ENCODE measurements around the gene SPAG16. TPM values are rescaled to one million over a fixed set of nuclear protein-coding genes. Genes with fewer than 3 reads are reported as not detected.

Gene SPAG16
- total and polyA plus RNA-seq, 2 of the 13 experiments (the other 11 are each of a cell fraction or from before 2014, with no cell fraction given): 9.6 to 26.5 TPM

- DNase-seq (ENCODE audit: low spot score): no peak
- WGBS (ENCODE audit: low lambda C conversion rate): 2% methylated on average over 3 of the region's 3 CpGs
- Histone ChIP-seq H3K79me2 (ENCODE audit: insufficient read depth, low read length) (no peaks in the 10 kb centered on the region), H3K36me3 (replicated peaks in 1 of 2; ENCODE audit: control insufficient read depth in 1 of 2, insufficient read depth in 2 of 2, low read length in 2 of 2) (no peaks in the 10 kb centered on the region), H3K9ac (ENCODE audit: insufficient read depth, low read depth, low read length) (no peak overlapping the region), H3K4me2 (ENCODE audit: low read depth, low read length) (no peak overlapping the region), H3K27me3 (ENCODE audit: control insufficient read depth in 1 of 2, insufficient read depth in 2 of 2, low read length in 2 of 2) (no peaks in the 10 kb centered on the region), H3K4me3 (replicated peaks in 1 of 3; ENCODE audit: insufficient read depth in 1 of 3, low read depth in 2 of 3, low read length in 3 of 3) (no peak overlapping the region), H4K20me1 (ENCODE audit: insufficient read depth, low read length) (no peaks in the 10 kb centered on the region), H3K4me1 (ENCODE audit: insufficient read depth, low read length) (no peaks in the 10 kb centered on the region), H2AFZ (ENCODE audit: low read length) (no peak overlapping the region), H3K27ac (ENCODE audit: extremely low read length, insufficient read depth, low read length) (no peak overlapping the region), H3K9me3 (ENCODE audit: low read length) (no peaks in the 10 kb centered on the region)
- no TSS peak for BruUV-seq (replicated peaks)
- ChIA-PET CTCF (ENCODE audit: low intra/inter-chr PET ratio, low total read pairs) (no interaction called here), POLR2A (no interaction called here)
- in situ Hi-C loops (cut with HindIII; ENCODE audit: extremely low pct_ligation_motif_present, low pct_unique_long_range_greater_than_20kb): no loop called here
- intact Hi-C loops (cut with micrococcal nuclease; ENCODE audit: unreplicated experiment): no loop called here
- no peak for ATAC-seq
- no peak for FAIRE-seq
- no peak for TF ChIP-seq ZNF549 (CRISPR knock-in tag; IDR thresholded peaks at IDR 0.05)
- TF ChIP-seq ZSCAN20 (CRISPR knock-in tag; IDR thresholded peaks at IDR 0.05; ENCODE audit: borderline replicate concordance): no peak
- TF ChIP-seq ZNF619 (CRISPR knock-in tag; IDR thresholded peaks at IDR 0.05): no peak
- TF ChIP-seq, protein P1, sequence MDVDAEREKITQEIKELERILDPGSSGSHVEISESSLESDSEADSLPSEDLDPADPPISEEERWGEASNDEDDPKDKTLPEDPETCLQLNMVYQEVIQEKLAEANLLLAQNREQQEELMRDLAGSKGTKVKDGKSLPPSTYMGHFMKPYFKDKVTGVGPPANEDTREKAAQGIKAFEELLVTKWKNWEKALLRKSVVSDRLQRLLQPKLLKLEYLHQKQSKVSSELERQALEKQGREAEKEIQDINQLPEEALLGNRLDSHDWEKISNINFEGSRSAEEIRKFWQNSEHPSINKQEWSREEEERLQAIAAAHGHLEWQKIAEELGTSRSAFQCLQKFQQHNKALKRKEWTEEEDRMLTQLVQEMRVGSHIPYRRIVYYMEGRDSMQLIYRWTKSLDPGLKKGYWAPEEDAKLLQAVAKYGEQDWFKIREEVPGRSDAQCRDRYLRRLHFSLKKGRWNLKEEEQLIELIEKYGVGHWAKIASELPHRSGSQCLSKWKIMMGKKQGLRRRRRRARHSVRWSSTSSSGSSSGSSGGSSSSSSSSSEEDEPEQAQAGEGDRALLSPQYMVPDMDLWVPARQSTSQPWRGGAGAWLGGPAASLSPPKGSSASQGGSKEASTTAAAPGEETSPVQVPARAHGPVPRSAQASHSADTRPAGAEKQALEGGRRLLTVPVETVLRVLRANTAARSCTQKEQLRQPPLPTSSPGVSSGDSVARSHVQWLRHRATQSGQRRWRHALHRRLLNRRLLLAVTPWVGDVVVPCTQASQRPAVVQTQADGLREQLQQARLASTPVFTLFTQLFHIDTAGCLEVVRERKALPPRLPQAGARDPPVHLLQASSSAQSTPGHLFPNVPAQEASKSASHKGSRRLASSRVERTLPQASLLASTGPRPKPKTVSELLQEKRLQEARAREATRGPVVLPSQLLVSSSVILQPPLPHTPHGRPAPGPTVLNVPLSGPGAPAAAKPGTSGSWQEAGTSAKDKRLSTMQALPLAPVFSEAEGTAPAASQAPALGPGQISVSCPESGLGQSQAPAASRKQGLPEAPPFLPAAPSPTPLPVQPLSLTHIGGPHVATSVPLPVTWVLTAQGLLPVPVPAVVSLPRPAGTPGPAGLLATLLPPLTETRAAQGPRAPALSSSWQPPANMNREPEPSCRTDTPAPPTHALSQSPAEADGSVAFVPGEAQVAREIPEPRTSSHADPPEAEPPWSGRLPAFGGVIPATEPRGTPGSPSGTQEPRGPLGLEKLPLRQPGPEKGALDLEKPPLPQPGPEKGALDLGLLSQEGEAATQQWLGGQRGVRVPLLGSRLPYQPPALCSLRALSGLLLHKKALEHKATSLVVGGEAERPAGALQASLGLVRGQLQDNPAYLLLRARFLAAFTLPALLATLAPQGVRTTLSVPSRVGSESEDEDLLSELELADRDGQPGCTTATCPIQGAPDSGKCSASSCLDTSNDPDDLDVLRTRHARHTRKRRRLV (CRISPR knock-in tag; IDR thresholded peaks at IDR 0.05): no peak
- no peak for TF ChIP-seq ATF7-NPFF (CRISPR knock-in tag; IDR thresholded peaks at IDR 0.05; ENCODE audit: low read depth)
- TF ChIP-seq ZNF367 (CRISPR knock-in tag; IDR thresholded peaks at IDR 0.05; ENCODE audit: borderline replicate concordance): no peak
- no peak for TF ChIP-seq ATM (IDR thresholded peaks at IDR 0.05; ENCODE audit: borderline replicate concordance)
- no peak for TF ChIP-seq ZNF709 (CRISPR knock-in tag; IDR thresholded peaks at IDR 0.05)
- TF ChIP-seq GPBP1L1 (CRISPR knock-in tag; IDR thresholded peaks at IDR 0.05): no peak
- TF ChIP-seq AGO1 (IDR thresholded peaks at IDR 0.05; ENCODE audit: low read depth, low read length, poor library complexity, severe bottlenecking): no peak
- no peak for TF ChIP-seq HDAC2 (CRISPR knock-in tag; IDR thresholded peaks at IDR 0.05)
- no peak for TF ChIP-seq ZNF770 (CRISPR knock-in tag; IDR thresholded peaks at IDR 0.05)
- TF ChIP-seq ZC3H13 (CRISPR knock-in tag; IDR thresholded peaks at IDR 0.05): no peak
- TF ChIP-seq FOXK2 (IDR thresholded peaks at IDR 0.05): no peak
- no peak for TF ChIP-seq TAF15 (IDR thresholded peaks at IDR 0.05; ENCODE audit: low read depth, low read length, poor library complexity, severe bottlenecking)
- no peak for TF ChIP-seq MBNL3 (CRISPR knock-in tag; conservative IDR thresholded peaks at IDR 0.05)
- TF ChIP-seq ELF4 (CRISPR knock-in tag; IDR thresholded peaks at IDR 0.05; ENCODE audit: borderline replicate concordance): no peak
- no peak for TF ChIP-seq MED1 (CRISPR knock-in tag; IDR thresholded peaks at IDR 0.05)
- TF ChIP-seq ZFAT (CRISPR knock-in tag; conservative IDR thresholded peaks at IDR 0.05): no peak
Observed at GRCh38 chr2:214322662-214323061, 1038.4 kb downstream of the SPAG16 start.
